GM13977 (cell line): Measurements from ENCODE around the gene PIF1.
"Not testable (repeated sequence)": the region's sequence is repeated elsewhere in the genome, so short reads cannot be mapped to it uniquely, and the experiment has no call there.

Experiments used
- DNase-seq: peaks from one replicate; pipeline ENCODE4 v3.0.0; 2012; ENCODE audit warnings: low spot score
- in situ Hi-C: fragments of 300-500 bp; cut with MboI; formaldehyde crosslinking; loops from one replicate; pipeline ENCODE4 v1.12.0; 2022; ENCODE audit warnings: low sequenced_read_pairs, low pct_unique_long_range_greater_than_20kb, mixed read lengths, inconsistent platforms; ENCODE audit not compliant: unreplicated experiment
- TF ChIP-seq, protein P1 (sequence below): IDR thresholded peaks from 2 replicates; pipeline ENCODE4 v1.5.1; 2012; ENCODE audit warnings: mild to moderate bottlenecking, control low read depth; ENCODE audit not compliant: insufficient read depth; ENCODE audit errors: extremely low read depth, missing control alignments

PIF1 gene

GRCh38 chr15:64806509-64806908 is 18.9 kb downstream of the PIF1 start:
- no peak for DNase-seq
- in situ Hi-C loops: loop anchor here (5.0 kb wide), 1 partner anchor 74 kb away; no protein-coding TSS in a partner anchor
- TF ChIP-seq, protein P1, sequence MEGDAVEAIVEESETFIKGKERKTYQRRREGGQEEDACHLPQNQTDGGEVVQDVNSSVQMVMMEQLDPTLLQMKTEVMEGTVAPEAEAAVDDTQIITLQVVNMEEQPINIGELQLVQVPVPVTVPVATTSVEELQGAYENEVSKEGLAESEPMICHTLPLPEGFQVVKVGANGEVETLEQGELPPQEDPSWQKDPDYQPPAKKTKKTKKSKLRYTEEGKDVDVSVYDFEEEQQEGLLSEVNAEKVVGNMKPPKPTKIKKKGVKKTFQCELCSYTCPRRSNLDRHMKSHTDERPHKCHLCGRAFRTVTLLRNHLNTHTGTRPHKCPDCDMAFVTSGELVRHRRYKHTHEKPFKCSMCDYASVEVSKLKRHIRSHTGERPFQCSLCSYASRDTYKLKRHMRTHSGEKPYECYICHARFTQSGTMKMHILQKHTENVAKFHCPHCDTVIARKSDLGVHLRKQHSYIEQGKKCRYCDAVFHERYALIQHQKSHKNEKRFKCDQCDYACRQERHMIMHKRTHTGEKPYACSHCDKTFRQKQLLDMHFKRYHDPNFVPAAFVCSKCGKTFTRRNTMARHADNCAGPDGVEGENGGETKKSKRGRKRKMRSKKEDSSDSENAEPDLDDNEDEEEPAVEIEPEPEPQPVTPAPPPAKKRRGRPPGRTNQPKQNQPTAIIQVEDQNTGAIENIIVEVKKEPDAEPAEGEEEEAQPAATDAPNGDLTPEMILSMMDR: no peak

DNA sequence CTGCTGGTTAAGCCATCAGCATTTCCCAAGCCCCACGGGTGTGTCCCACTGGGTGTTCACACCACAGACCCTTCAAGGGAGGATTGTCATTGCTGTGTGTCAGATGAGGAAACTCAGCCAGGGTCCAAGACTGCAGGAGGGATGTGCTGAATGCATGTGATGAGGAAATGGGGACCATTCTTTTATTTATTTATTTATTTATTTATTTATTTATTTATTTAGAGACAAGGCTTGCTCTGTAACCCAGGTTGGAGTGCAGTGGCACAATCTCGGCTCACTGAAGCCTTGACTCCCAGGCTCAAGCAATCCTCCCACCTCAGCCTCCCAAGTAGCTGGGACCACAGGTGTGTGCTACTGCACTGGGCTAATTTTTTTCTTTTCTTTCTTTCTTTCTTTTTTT is 20.8 kb downstream of the PIF1 start:
- TF ChIP-seq, protein P1: no peak
- in situ Hi-C loops: loop anchor here (5.0 kb wide), 1 partner anchor 72 kb away; no protein-coding TSS in a partner anchor
- no peak for DNase-seq

DNA sequence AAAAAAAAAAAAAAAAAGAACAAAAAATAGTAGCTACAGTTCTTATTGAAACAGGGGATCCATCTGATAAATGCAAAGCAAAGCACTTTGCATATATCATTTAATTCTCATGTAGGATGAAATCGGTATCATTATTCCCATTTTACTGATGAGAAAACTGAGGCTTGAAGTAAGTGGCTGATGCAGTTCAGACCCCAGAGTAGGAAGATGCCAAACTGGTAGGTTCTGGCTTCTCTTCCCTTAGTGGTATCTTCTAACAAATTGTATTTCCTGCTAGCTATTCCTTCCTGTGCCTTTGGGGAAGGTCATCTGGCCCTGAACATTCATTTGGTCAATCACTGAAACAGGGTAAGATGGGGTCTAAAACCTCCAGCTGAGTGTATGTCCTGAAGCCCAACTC is 21.9 kb downstream of the PIF1 start:
- DNase-seq: no peak
- TF ChIP-seq, protein P1: no peak
- in situ Hi-C loops: no loop called here

DNA sequence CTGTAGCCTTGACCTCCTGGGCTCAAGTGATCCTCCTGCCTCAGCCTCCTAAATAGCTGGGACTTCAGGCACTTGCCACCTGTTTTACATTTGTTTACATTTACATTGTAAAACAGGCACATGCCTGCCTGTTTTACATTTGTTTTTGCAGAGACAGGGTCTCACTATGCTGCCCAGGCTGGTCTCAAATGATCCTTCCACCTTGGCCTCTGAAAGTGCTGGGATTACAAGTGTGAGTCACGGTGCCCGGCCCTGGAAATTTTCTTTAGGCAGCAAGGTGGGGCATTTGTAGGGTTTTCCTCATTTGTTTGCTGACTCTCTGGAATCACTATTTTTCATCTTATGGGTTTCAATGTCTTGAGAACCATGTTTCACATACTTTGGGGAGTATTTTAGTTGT is 25.0 kb downstream of the PIF1 start:
- in situ Hi-C loops: no loop called here
- no peak for DNase-seq
- TF ChIP-seq, protein P1: no peak

DNA sequence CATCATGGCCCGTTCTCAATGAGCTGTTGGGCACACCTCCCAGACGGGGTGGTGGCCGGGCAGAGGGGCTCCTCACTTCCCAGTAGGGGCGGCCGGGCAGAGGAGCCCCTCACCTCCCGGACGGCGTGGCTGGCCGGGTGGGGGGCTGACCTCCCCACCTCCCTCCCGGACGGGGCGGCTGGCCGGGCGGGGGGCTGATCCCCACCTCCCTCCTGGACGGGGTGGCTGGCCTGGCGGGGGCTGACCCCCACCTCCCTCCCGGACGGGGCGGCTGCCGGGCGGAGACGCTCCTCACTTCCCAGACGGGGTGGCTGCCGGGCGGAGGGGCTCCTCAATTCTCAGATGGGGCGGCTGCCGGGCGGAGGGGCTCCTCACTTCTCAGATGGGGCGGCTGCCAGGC is 26.5 kb downstream of the PIF1 start:
- DNase-seq, in situ Hi-C loops: not testable (repeated sequence)

- in situ Hi-C loops, DNase-seq: not testable (repeated sequence)
These were observed 29.5 kb downstream of the PIF1 start for GRCh38 chr15:64795921-64796320.

- DNase-seq, in situ Hi-C loops: not testable (repeated sequence)
These were observed 30.1 kb downstream of the PIF1 start for GRCh38 chr15:64795299-64795698.

- no peak for DNase-seq
- TF ChIP-seq, protein P1: no peak
- in situ Hi-C loops: no loop called here
These were observed 33.2 kb downstream of the PIF1 start for GRCh38 chr15:64792282-64792681.
